ENCODE results near the gene MAL. TPM values are rescaled to one million over a fixed set of nuclear protein-coding genes. Genes with fewer than 3 reads are reported as not detected.

The MAL gene
- total RNA-seq, 1 donor from 2014 or later = not detected

DNA sequence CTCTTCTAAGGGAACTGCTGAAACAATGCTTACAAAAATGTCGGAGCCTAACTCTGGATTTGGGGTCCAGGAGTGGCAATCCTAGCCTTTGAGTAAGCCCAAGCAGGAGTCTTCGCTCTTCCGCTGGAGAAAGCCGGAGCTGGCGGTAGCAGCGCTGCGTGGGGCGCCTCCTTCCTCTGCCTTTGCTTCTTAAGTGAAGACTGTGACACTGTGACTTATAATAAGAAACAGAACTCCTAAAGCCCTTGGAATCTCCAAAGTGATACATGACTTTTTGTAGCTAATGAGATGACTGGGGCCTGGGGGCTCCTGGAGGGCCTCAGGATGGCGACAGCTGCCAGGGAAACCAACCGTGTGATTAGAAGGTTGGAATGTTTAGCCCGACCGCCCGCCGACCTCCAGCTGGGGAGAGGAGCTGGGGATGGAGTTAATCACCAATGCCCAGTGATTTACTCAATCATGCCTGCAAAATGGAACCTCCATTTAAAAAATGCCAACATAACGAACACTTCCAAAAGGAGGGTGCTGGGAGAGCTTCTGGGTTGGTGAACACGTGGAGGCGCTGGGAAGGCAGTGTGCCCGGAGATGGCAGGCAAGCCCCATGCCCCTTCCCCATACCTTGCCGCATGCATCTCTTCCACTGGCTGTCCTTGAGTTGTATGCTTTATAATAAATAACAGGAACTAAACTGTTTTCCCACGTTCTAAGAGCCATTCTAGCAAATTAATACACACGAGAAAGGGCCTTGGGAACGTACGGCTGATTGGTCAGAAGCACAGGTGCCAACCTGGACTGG lies 29.0 kb upstream of the MAL start:
- peaks cover 13% of the 10 kb centered on the region for H3K27me3 Mint-ChIP-seq (ENCODE audit: unreplicated experiment)
- no peak overlapping the region for H3K27ac Mint-ChIP-seq (ENCODE audit: unreplicated experiment)
- H3K4me3 Mint-ChIP-seq (ENCODE audit: unreplicated experiment) = peak overlapping the region; percentile 5
- H3K36me3 Mint-ChIP-seq (ENCODE audit: low read depth, unreplicated experiment) = no peaks in the 10 kb centered on the region
- H3K4me1 Mint-ChIP-seq (ENCODE audit: unreplicated experiment) = no peaks in the 10 kb centered on the region
- TF ChIP-seq, protein P1, sequence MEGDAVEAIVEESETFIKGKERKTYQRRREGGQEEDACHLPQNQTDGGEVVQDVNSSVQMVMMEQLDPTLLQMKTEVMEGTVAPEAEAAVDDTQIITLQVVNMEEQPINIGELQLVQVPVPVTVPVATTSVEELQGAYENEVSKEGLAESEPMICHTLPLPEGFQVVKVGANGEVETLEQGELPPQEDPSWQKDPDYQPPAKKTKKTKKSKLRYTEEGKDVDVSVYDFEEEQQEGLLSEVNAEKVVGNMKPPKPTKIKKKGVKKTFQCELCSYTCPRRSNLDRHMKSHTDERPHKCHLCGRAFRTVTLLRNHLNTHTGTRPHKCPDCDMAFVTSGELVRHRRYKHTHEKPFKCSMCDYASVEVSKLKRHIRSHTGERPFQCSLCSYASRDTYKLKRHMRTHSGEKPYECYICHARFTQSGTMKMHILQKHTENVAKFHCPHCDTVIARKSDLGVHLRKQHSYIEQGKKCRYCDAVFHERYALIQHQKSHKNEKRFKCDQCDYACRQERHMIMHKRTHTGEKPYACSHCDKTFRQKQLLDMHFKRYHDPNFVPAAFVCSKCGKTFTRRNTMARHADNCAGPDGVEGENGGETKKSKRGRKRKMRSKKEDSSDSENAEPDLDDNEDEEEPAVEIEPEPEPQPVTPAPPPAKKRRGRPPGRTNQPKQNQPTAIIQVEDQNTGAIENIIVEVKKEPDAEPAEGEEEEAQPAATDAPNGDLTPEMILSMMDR (IDR thresholded peaks at IDR 0.05; ENCODE audit: unreplicated experiment) = no peak
- H3K9me3 Mint-ChIP-seq (ENCODE audit: unreplicated experiment) = no peaks in the 10 kb centered on the region
- no peak for DNase-seq (ENCODE audit: low spot score)

DNA sequence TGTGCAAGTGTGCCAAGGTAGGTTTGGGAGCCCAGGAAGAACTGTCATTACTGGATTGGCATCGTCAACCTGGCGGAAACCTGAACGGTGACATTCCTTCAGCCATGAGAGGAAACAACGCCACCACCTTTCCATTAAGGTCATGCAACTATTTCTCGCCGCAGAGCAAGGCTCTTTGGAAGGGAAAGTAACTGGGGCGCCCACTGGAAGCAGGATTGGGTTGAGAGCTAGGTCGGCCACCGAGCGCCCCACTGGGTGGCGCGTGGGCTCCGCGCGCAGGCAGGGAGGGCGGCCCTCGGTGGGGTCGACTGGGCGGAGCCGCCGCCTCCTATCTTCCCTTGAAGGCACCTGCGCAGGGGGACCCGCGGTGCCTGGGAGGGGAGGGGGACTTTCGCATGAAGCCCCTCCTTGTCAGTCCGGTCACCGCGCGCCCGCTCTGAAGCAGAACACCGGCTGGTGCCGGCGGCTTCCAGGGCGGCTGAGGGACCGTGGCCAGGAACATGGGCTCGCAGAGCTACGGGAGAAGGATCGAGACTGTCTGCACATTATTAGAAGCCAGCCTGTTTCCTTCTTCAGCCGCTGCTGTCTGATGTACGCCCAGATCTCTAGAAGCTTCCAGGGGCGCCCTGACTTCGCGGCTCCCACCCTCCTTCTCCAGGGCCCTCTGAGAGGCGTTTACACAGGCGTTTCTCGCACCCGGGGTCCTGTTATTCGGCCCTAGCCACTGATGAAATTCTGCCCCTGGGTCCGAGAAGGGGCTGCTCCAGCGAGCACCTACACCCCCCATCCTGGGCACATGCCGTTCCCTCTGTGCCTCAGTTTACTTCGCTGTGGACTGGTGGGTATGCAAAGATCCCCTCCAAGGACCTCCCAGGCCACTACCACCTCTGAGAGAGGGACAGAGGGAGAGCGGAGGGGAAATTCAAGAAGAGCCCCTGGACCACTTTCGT lies 27.3 kb upstream of the MAL start:
- H3K36me3 Mint-ChIP-seq (ENCODE audit: low read depth, unreplicated experiment) = no peaks in the 10 kb centered on the region
- H3K4me3 Mint-ChIP-seq (ENCODE audit: unreplicated experiment) = no peak overlapping the region
- H3K27me3 Mint-ChIP-seq (ENCODE audit: unreplicated experiment) = peaks cover 11% of the 10 kb centered on the region
- TF ChIP-seq, protein P1 (IDR thresholded peaks at IDR 0.05; ENCODE audit: unreplicated experiment) = no peak
- DNase-seq (ENCODE audit: low spot score) = no peak
- H3K27ac Mint-ChIP-seq (ENCODE audit: unreplicated experiment) = no peak overlapping the region
- H3K4me1 Mint-ChIP-seq (ENCODE audit: unreplicated experiment) = no peaks in the 10 kb centered on the region
- no peaks in the 10 kb centered on the region for H3K9me3 Mint-ChIP-seq (ENCODE audit: unreplicated experiment)

DNA sequence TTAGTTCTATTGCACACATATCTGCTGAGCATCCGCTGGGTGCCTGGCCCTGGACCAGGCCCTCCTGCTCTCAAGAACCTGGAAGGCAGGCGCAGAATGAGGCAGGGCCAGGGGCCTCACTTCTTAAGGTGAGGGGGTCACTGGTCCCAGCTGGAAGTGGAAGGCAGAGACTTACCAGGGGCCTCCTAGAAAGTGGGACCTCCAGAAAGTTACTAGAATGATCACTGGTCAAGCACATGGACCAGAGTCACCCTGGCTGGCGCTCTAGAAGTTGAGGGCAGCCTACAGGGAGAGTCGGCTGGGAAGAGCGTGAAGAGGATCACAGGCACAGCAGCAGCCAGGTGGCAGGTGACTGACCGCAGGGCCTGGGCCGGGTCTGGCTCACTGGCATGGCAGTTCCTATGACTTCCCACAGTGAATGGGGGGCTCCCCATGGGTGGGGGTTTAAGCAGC lies 26.1 kb upstream of the MAL start:
- Mint-ChIP-seq H3K9me3 (ENCODE audit: unreplicated experiment) (no peaks in the 10 kb centered on the region), H3K27ac (ENCODE audit: unreplicated experiment) (no peak overlapping the region), H3K36me3 (ENCODE audit: low read depth, unreplicated experiment) (no peaks in the 10 kb centered on the region), H3K27me3 (ENCODE audit: unreplicated experiment) (peaks cover 11% of the 10 kb centered on the region), H3K4me3 (ENCODE audit: unreplicated experiment) (no peak overlapping the region), H3K4me1 (ENCODE audit: unreplicated experiment) (peaks cover under 1% of the 10 kb centered on the region)
- DNase-seq (ENCODE audit: low spot score) = no peak
- TF ChIP-seq, protein P1 (IDR thresholded peaks at IDR 0.05; ENCODE audit: unreplicated experiment) = no peak

DNA sequence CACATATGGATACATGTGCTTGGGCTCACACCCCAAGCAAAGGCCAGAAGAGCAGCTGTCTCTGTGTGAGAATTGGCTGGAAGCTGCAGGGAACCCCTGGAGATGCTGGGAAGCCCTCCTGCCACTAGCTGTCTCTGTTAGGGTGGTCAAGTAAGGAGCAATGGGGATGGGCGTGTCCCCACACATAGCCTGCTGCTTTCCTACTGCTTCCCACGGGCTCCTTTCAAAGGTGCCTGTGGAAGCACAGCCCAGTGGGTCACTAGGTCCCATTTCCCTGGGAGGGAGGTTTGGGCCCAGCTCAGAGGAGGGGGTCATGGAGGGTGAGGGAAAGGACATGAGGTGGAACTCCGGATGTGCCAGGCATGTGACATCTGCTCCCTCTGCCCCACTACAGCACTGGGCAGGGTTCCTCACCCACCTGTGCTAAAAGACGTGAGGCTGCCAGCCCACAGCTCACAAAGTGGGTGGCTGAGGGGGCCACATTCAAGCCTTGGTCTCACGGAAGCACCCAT lies 24.4 kb upstream of the MAL start:
- Mint-ChIP-seq H3K27me3 (ENCODE audit: unreplicated experiment) (peaks cover 8% of the 10 kb centered on the region), H3K9me3 (ENCODE audit: unreplicated experiment) (no peaks in the 10 kb centered on the region), H3K4me1 (ENCODE audit: unreplicated experiment) (peaks cover 12% of the 10 kb centered on the region), H3K36me3 (ENCODE audit: low read depth, unreplicated experiment) (no peaks in the 10 kb centered on the region), H3K4me3 (ENCODE audit: unreplicated experiment) (no peak overlapping the region), H3K27ac (ENCODE audit: unreplicated experiment) (no peak overlapping the region)
- TF ChIP-seq, protein P1 (IDR thresholded peaks at IDR 0.05; ENCODE audit: unreplicated experiment) = no peak
- no peak for DNase-seq (ENCODE audit: low spot score)

All from endothelial cell (in vitro differentiated cells).